ENCODE measurements around the gene RAVER1.
"Not testable (repeated sequence)": the region's sequence is repeated elsewhere in the genome, so short reads cannot be mapped to it uniquely, and the experiment has no call there.

- not testable (repeated sequence) for TF ChIP-seq POLR2AphosphoS5, POLR2A, SPI1 (IDR thresholded peaks at IDR 0.05; ENCODE audit: low read depth, low read length)
Observed at GRCh38 chr19:10336725-10337124, 3.4 kb upstream of the RAVER1 start.
